ENCODE results near the gene LRCH1. TPM values are rescaled to one million over a fixed set of nuclear protein-coding genes. Genes with fewer than 3 reads are reported as not detected.
A peak's percentile ranks its signal among the peaks of the same experiment; 100 is the strongest.

LRCH1 gene
- total and polyA plus RNA-seq, 2 of the 13 experiments (the other 11 are each of a cell fraction or from before 2014, with no cell fraction given): 4.1 to 12.6 TPM

DNA sequence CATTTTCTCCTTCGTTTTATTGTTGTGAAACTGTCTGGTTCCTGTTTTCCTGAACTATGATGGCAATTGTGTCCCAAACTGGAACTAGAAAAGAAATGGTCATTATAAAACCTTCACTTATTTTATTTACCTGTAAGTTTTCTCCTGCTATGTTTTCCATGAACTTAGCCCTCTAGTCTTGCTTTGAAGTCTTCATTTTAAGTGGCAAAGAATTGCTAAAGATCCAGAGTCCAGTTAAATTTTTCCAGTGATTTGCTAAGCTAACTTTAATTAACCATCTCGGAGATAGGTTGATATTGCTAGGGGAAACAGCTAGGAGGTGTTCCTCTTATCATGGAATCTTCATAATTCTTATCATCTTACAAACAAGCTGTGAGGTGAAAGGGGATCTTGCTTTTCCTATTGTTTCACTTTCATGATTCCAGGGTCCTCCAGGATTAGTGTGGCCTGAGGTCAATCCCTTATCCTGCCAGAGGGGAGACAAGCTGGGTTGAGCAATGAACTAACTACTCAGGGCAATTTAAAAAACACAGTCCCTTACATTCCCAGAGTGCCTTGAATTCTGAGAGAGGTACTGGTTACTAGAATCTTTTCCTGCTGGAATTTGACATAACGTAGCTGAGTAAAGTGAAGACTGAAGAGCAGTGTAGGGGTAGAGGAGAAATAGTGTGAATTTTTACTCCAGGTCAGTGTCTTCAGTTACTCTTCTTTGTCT is 131.5 kb downstream of the LRCH1 start (continued):
- TF ChIP-seq, protein P1, sequence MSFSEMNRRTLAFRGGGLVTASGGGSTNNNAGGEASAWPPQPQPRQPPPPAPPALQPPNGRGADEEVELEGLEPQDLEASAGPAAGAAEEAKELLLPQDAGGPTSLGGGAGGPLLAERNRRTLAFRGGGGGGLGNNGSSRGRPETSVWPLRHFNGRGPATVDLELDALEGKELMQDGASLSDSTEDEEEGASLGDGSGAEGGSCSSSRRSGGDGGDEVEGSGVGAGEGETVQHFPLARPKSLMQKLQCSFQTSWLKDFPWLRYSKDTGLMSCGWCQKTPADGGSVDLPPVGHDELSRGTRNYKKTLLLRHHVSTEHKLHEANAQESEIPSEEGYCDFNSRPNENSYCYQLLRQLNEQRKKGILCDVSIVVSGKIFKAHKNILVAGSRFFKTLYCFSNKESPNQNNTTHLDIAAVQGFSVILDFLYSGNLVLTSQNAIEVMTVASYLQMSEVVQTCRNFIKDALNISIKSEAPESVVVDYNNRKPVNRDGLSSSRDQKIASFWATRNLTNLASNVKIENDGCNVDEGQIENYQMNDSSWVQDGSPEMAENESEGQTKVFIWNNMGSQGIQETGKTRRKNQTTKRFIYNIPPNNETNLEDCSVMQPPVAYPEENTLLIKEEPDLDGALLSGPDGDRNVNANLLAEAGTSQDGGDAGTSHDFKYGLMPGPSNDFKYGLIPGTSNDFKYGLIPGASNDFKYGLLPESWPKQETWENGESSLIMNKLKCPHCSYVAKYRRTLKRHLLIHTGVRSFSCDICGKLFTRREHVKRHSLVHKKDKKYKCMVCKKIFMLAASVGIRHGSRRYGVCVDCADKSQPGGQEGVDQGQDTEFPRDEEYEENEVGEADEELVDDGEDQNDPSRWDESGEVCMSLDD (CRISPR knock-in tag; IDR thresholded peaks at IDR 0.05; ENCODE audit: borderline replicate concordance): no peak
- TF ChIP-seq ZFP90 (CRISPR knock-in tag; IDR thresholded peaks at IDR 0.05; ENCODE audit: borderline replicate concordance) (no peak), MED8 (CRISPR knock-in tag; IDR thresholded peaks at IDR 0.05; ENCODE audit: insufficient replicate concordance) (no peak), HDAC1 (CRISPR knock-in tag; IDR thresholded peaks at IDR 0.05) (peak; percentile 35; the same call in 1 of the 2 replicates), ZNF329 (CRISPR knock-in tag; IDR thresholded peaks at IDR 0.05; ENCODE audit: low read depth) (no peak), ZNF891 (CRISPR knock-in tag; IDR thresholded peaks at IDR 0.05) (no peak), MLLT10 (CRISPR knock-in tag; IDR thresholded peaks at IDR 0.05) (no peak), DNMT1 (CRISPR knock-in tag; IDR thresholded peaks at IDR 0.05) (no peak), SRF (IDR thresholded peaks at IDR 0.05; ENCODE audit: low read depth, low read length) (no peak), SRSF9 (IDR thresholded peaks at IDR 0.05; ENCODE audit: borderline replicate concordance, insufficient read depth, low read depth, low read length, poor library complexity, severe bottlenecking) (no peak), ZBTB20 (CRISPR knock-in tag; IDR thresholded peaks at IDR 0.05; ENCODE audit: borderline replicate concordance, low read depth) (no peak), NR2F2 (IDR thresholded peaks at IDR 0.05; ENCODE audit: borderline replicate concordance, low read depth) (peak; percentile 61; the same call in 1 of the 2 replicates), ZKSCAN5 (CRISPR knock-in tag; IDR thresholded peaks at IDR 0.05) (no peak), ATF1 (CRISPR knock-in tag; IDR thresholded peaks at IDR 0.05) (no peak), ZNF878 (CRISPR knock-in tag; IDR thresholded peaks at IDR 0.05) (no peak)
- TF ChIP-seq, protein P2, sequence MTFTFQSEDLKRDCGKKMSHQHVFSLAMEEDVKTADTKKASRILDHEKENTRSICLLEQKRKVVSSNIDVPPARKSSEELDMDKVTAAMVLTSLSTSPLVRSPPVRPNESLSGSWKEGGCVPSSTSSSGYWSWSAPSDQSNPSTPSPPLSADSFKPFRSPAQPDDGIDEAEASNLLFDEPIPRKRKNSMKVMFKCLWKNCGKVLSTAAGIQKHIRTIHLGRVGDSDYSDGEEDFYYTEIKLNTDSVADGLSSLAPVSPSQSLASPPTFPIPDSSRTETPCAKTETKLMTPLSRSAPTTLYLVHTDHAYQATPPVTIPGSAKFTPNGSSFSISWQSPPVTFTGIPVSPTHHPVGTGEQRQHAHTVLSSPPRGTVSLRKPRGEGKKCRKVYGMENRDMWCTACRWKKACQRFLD (CRISPR knock-in tag; IDR thresholded peaks at IDR 0.05; ENCODE audit: borderline replicate concordance): no peak
- TF ChIP-seq, protein P3, sequence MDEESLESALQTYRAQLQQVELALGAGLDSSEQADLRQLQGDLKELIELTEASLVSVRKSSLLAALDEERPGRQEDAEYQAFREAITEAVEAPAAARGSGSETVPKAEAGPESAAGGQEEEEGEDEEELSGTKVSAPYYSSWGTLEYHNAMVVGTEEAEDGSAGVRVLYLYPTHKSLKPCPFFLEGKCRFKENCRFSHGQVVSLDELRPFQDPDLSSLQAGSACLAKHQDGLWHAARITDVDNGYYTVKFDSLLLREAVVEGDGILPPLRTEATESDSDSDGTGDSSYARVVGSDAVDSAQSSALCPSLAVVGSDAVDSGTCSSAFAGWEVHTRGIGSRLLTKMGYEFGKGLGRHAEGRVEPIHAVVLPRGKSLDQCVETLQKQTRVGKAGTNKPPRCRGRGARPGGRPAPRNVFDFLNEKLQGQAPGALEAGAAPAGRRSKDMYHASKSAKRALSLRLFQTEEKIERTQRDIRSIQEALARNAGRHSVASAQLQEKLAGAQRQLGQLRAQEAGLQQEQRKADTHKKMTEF (CRISPR knock-in tag; IDR thresholded peaks at IDR 0.05): no peak
- TF ChIP-seq, protein P4, sequence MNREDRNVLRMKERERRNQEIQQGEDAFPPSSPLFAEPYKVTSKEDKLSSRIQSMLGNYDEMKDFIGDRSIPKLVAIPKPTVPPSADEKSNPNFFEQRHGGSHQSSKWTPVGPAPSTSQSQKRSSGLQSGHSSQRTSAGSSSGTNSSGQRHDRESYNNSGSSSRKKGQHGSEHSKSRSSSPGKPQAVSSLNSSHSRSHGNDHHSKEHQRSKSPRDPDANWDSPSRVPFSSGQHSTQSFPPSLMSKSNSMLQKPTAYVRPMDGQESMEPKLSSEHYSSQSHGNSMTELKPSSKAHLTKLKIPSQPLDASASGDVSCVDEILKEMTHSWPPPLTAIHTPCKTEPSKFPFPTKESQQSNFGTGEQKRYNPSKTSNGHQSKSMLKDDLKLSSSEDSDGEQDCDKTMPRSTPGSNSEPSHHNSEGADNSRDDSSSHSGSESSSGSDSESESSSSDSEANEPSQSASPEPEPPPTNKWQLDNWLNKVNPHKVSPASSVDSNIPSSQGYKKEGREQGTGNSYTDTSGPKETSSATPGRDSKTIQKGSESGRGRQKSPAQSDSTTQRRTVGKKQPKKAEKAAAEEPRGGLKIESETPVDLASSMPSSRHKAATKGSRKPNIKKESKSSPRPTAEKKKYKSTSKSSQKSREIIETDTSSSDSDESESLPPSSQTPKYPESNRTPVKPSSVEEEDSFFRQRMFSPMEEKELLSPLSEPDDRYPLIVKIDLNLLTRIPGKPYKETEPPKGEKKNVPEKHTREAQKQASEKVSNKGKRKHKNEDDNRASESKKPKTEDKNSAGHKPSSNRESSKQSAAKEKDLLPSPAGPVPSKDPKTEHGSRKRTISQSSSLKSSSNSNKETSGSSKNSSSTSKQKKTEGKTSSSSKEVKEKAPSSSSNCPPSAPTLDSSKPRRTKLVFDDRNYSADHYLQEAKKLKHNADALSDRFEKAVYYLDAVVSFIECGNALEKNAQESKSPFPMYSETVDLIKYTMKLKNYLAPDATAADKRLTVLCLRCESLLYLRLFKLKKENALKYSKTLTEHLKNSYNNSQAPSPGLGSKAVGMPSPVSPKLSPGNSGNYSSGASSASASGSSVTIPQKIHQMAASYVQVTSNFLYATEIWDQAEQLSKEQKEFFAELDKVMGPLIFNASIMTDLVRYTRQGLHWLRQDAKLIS (CRISPR knock-in tag; IDR thresholded peaks at IDR 0.05): no peak
- TF ChIP-seq, protein P5, sequence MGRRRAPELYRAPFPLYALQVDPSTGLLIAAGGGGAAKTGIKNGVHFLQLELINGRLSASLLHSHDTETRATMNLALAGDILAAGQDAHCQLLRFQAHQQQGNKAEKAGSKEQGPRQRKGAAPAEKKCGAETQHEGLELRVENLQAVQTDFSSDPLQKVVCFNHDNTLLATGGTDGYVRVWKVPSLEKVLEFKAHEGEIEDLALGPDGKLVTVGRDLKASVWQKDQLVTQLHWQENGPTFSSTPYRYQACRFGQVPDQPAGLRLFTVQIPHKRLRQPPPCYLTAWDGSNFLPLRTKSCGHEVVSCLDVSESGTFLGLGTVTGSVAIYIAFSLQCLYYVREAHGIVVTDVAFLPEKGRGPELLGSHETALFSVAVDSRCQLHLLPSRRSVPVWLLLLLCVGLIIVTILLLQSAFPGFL (CRISPR knock-in tag; IDR thresholded peaks at IDR 0.05): no peak

All from HepG2 (cell line).